NCI-H2196 (cell line): Measurements from ENCODE around the gene CHCHD3.
"Not testable (repeated sequence)": the region's sequence is repeated elsewhere in the genome, so short reads cannot be mapped to it uniquely, and the experiment has no call there.

Experiments
- DNase-seq: peaks from one replicate; lab custom pipeline; 2025; ENCODE audit not compliant: unreplicated experiment; lab: John Stamatoyannopoulos, UW

Gene CHCHD3

DNA sequence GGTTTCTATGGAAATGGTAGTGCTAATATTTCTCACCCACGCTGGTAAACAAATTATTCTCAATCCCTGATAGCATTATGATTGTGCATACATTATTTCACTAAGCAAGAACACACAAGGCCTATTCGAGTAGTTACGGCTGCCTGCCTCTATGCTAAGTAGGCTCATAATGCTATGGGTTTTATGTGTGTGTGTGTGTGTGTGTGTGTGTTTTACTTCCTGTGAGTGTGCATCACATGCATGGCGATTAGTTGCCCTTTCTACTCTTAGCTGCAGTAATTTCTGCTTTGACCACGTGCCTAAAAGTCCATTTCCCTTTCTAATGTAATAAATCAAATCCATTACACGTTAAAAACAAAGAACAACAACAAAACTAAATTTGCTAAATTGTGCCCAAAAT, 117.0 kb downstream of the CHCHD3 start:
- no peak for DNase-seq

DNA sequence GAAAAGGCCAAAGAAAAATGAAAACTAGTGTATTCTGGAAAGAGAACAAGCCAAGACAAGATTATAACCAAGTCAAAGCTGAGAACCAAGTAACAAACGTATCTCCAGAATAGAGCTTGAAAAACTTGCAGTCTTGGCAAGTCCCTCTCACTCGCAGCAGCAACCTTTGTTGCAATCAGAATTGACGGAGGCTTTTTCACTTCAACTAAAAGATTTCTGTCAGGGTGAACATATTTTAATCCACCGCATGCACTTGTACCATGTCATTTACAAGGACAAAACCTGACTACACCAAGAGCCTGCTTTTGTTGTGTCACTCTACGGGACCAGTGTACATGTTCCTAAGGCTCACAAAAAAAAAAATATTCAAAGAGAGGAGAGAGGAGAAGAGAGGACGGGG, 122.0 kb downstream of the CHCHD3 start:
- DNase-seq, result no peak

DNA sequence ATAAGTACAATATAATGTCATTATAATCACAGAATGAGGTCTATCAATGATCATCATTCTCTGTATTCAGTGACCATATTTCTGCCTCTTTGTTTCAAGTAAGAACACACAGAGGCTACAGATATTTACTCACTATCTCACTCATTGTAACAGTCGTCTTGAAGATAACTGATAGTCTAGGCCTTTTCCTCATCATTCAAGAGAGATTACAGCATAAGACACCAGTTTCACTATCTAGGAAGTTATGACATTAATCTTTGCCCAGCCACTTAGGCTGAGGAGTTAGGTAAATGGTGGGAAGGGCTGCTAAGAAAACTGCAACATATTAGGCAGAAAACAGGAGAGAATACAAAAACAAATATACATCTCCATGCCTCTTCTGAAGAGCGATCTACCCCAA, 125.3 kb downstream of the CHCHD3 start:
- DNase-seq, result no peak

DNA sequence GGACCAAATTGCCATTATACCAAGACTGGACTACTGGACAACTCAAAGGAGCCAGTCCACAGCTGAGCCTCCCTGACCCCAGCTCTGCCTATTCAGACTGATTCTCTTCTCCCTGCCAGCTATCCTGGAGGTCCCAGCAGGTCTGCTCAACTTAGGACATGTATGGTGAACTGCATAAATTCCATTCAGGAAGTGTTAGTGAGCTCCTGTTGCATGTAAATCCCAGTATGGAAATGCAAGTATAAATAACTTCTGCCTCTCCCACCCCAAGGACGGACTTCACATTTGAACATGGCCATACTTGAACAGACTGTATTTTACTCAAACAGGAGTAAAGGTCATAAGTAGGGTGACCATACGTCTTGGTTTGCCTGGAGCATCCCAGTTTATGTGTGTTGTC, 128.4 kb downstream of the CHCHD3 start:
- no peak for DNase-seq

DNA sequence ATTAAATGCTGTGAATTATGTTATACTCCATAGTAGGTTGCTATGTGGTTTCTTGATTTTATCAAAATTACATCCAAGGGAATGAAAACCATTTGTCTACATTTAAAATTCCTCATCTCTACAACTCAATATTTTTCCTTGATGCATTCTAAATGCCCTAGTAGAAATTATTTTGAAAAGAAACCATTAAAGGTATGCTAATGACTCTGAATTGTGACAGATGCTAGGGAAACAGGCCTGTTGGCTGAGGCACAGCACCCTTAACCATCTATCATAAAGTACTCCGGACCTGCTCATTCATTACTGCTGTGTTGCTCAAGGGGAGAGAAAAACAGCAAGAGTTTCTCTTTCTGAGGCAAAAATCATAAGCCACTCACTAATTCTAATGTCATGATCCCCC, 131.2 kb downstream of the CHCHD3 start:
- no peak for DNase-seq

- no peak for DNase-seq
These were observed 134.9 kb downstream of the CHCHD3 start for GRCh38 chr7:132947011-132947410.

GRCh38 chr7:132944774-132945173, 137.1 kb downstream of the CHCHD3 start:
- no peak for DNase-seq

DNA sequence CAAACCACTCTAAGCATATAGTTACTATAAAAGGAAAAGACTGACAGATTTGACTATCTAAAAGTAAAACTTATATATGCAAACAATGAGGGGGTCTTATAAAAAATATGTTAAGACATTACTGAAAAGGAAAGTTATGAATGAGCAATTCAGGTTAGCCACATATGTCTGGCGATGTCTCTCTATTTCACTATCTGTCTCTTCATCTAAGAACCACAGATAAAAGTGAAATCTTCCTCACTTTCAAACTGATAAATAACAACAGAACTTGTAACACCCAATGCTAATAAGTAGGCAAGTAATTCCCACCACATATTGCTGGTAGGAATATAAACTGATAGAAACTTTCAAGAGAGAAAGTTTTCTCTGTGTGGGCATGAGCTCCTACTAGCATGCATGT, 138.2 kb downstream of the CHCHD3 start:
- no peak for DNase-seq

- DNase-seq, result no peak
These were observed 139.2 kb downstream of the CHCHD3 start for GRCh38 chr7:132942701-132943100.

DNA sequence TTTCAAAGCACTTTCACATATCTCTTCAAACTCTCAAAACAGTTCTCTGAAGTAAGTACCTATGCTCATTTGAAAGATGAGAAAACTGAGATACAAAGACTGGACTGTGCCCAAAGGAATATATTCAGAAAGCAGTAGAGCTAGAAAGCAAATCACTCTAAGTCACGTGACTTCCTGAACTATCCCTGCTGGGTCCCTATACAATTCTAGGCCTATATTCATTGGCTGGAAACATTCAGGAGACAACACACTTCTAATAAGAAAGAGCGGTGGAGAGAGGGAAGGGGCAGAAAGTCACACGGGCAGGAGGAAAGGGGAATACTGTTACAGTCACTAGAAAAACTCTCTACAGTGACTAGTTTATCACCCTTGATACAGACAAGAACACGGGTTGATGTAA, 140.0 kb downstream of the CHCHD3 start:
- DNase-seq, result no peak

GRCh38 chr7:132941428-132941827, 140.5 kb downstream of the CHCHD3 start:
- no peak for DNase-seq

DNA sequence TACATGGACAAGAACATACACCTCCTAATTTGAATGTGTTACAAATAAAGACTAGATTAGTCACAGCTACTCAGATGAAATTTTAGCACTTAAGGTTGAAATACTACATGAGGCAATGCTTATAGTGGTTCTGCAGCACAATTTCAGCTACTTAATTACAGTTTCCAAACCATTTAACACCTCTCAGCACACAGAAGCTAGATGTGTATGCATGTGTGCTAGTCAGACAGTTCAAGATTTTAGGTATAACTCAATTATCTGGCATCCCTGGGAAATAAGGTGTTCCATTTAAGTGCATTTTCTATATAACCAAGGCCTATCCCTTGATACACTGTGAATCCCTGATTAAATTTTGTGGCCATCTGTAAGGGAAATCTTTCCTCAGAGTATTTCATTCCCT, 141.8 kb downstream of the CHCHD3 start:
- DNase-seq, result no peak

DNA sequence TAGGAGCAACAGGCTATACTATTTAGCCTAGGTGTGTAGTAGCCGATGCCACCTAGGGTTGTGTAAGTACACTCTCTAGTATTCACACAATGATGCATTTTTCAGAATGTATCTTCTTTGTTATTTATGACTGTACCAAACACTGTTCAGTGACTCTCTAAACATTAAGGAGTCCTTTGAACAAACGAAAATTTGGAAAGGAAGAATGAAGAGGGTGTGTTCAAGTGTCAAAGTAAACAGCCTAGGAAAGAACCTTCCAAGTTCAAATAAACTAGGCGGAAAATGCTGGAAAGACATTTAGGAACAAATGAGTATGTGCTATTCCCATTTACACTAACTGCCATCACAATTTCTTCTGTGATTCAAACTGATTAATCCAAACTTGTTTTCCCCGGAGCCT, 142.4 kb downstream of the CHCHD3 start:
- no peak for DNase-seq

GRCh38 chr7:132937286-132937685, 144.6 kb downstream of the CHCHD3 start:
- no peak for DNase-seq

- no peak for DNase-seq
These were observed 146.3 kb downstream of the CHCHD3 start for GRCh38 chr7:132935608-132936007.

DNA sequence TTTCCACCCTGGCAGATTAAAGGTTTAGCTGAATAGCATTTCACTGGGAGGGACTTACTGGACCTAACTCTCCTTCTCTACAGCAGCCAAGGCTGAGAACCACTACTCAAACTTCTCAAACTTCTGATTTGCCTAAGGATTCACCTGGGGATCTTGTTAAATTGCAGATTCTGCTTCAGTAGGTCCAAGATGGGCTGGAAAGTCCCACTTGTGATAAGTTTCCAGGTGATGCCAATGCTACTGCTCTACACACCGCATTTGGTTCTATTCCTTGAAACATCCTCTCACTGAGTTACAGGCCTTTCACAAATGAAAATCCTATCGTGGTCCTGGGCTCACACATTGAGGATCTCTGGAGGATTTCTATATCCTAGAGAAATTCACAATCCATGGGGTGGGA, 147.9 kb downstream of the CHCHD3 start:
- no peak for DNase-seq

GRCh38 chr7:132933072-132933458, 148.8 kb downstream of the CHCHD3 start:
- no peak for DNase-seq

DNA sequence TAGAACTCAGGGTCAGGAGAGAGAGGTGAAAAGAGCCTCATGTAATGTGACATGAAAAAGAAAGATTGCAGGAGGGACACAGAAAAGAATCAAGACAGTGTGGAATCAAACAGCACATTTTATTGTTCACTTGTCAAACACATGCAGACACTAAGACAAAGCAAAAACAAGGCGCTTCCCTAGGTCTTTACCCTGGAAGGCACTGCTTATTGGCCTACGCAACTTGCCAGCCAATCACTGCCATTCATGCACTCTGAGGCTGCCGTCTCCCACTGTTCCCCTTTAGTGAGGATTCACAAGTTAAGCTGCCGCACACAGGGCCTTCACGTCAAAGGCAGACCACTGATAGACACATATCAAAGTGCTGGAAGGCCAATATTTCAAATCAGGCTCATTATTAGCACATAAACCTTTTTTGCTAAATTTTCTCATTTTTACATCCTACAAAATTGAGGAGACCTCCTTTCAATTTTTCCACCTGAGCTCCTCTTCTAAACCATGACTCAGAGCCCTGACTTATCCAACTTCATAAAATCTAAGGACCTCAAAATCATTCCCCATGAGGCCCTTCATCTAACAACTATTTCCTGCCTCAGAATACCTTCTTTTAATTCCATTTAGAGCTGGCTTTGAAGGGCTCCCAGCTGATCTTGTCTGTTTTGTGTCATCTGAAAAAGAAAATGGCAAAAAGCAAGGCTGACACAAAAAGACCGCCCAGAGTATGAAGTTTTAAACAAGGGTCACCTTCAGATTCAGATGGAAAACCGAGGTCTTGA, 149.4 kb downstream of the CHCHD3 start:
- no peak for DNase-seq

- no peak for DNase-seq
These were observed 151.0 kb downstream of the CHCHD3 start for GRCh38 chr7:132930881-132931280.

DNA sequence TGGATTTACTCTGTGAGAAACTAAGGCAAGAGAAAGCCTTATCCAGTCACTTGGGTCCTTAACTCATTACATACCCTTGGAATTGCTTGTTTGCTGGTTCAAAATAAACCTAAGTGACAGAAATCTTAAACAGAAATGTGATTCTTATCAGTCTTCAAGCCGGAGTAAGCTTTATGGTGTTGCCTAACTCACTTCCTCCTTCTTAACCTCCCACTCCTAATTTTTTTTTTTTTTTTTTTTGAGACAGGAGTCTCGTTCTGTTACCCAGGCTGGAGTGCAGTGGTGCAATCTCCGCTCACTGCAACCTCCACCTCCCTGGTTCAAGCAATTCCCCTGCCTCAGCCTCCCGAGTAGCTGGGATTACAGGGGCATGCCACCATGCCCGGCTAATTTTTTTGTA, 151.9 kb downstream of the CHCHD3 start:
- DNase-seq, result not testable (repeated sequence)

GRCh38 chr7:132919771-132920170, 162.1 kb downstream of the CHCHD3 start:
- DNase-seq, result no peak

GRCh38 chr7:132915647-132916046, 166.2 kb downstream of the CHCHD3 start:
- no peak for DNase-seq

DNA sequence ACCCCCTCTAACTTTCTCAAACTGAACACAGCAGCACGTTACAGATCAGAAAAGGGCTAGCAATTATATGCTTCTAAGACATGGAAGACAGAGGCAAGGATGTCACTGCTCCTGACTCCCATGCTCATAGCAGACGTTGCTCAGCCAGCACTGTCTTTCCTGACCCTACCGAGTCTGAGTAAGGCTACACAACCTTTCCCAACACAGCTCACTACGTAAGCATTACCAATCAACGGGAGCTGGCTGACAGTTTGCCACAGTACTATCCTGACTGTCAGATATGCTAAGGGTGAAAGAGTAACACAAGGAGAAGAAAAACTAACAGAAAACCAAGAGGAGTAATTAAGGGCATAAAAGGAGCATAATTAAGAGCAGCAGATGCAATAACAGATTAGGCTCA, 171.2 kb downstream of the CHCHD3 start:
- no peak for DNase-seq
